ENCODE measurements around the gene GHR.

DNA sequence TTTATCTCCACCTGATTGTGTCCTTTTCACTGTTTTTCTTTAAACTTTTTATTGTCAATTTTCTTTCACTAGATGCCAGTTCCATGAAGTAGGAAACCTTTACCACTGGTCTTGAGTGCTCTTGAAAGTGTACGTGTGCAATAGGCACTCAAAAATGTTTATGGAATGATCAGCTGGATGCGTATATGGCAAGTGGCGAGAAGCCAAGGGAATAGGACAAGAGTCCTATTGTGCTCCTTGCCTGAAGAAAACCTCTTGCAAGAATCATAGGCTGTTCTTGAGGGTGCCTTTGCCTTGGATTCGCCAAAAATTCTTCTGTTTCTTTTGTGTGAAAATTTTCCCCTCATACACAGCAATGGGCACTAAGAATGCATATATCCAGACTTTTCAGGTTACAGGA, 97.7 kb downstream of the GHR start:
- TF ChIP-seq MYC (IDR thresholded peaks at IDR 0.05; ENCODE audit: low read depth, low read length): no peak
- no peak for TF ChIP-seq POLR2A (IDR thresholded peaks at IDR 0.05; ENCODE audit: low read depth, low read length)
- TF ChIP-seq, protein P1, sequence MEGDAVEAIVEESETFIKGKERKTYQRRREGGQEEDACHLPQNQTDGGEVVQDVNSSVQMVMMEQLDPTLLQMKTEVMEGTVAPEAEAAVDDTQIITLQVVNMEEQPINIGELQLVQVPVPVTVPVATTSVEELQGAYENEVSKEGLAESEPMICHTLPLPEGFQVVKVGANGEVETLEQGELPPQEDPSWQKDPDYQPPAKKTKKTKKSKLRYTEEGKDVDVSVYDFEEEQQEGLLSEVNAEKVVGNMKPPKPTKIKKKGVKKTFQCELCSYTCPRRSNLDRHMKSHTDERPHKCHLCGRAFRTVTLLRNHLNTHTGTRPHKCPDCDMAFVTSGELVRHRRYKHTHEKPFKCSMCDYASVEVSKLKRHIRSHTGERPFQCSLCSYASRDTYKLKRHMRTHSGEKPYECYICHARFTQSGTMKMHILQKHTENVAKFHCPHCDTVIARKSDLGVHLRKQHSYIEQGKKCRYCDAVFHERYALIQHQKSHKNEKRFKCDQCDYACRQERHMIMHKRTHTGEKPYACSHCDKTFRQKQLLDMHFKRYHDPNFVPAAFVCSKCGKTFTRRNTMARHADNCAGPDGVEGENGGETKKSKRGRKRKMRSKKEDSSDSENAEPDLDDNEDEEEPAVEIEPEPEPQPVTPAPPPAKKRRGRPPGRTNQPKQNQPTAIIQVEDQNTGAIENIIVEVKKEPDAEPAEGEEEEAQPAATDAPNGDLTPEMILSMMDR (IDR thresholded peaks at IDR 0.05; ENCODE audit: extremely low read depth in 1 of 2, insufficient read depth in 1 of 2, low read depth in 1 of 2, low read length in 2 of 2): no peak
- TF ChIP-seq POLR2AphosphoS5 (IDR thresholded peaks at IDR 0.05; ENCODE audit: insufficient read depth, low read depth, low read length): no peak
- no peak for TF ChIP-seq EZH2 (IDR thresholded peaks at IDR 0.05; ENCODE audit: borderline replicate concordance, low read depth, low read length, severe bottlenecking)
- TF ChIP-seq JUN (IDR thresholded peaks at IDR 0.05; ENCODE audit: borderline replicate concordance, insufficient read depth, insufficient read length, low read depth): no peak
